MG63 (cell line): ENCODE measurements around the gene POU4F3. TPM values are rescaled to one million over a fixed set of nuclear protein-coding genes. Genes with fewer than 3 reads are reported as not detected.
A peak's percentile ranks its signal among the peaks of the same experiment; 100 is the strongest.
"Not testable (repeated sequence)": the region's sequence is repeated elsewhere in the genome, so short reads cannot be mapped to it uniquely, and the experiment has no call there.

Experiments
- DNase-seq: peaks from one replicate; pipeline ENCODE4 v3.0.0-alpha.2; 2020
- H3K27me3 ChIP-seq: fragments of 250-450 bp; sonication (Bioruptor Pico); 2 replicates; pipeline ENCODE4 v1.5.1; 2020; ENCODE audit warnings: mild to moderate bottlenecking, moderate library complexity
- H3K36me3 ChIP-seq: fragments of 250-450 bp; sonication (Bioruptor Pico); 2 replicates; pipeline ENCODE4 v1.5.1; 2020; ENCODE audit warnings: mild to moderate bottlenecking, moderate library complexity
- H3K4me3 ChIP-seq: fragments of 250-450 bp; sonication (Bioruptor Pico); 2 replicates; pipeline ENCODE4 v1.5.1; 2020; ENCODE audit warnings: mild to moderate bottlenecking, moderate library complexity
- H3K9me3 ChIP-seq: fragments of 250-450 bp; sonication (Bioruptor Pico); 2 replicates; pipeline ENCODE4 v1.5.1; 2020; ENCODE audit warnings: mild to moderate bottlenecking, moderate library complexity
- total RNA-seq: library from RNA; depleted of rRNA; stranded (reverse); fragments of >200 nt; shearing (Covaris generic); gene quantifications from 2 replicates; pipeline ENCODE4 v1.2.3, GENCODE V29; 2014; ENCODE audit warnings: low replicate concordance; rRNA removed

Gene POU4F3
- not detected in 2 replicates for total RNA-seq

- no peak for DNase-seq
- peaks cover 6% of the 10 kb centered on the region for H3K9me3 ChIP-seq
- H3K27me3 ChIP-seq, result peaks cover 95% of the 10 kb centered on the region
- H3K4me3 ChIP-seq, result no peak within 1 kb of the TSS
- H3K36me3 ChIP-seq, result no peaks in the 10 kb centered on the region
Observed at GRCh38 chr5:146338774-146339714, at the start of gene POU4F3. TSS of gene POU4F3 (plus strand) at chr5:146338839. CDS start at chr5:146339113, 274 bp downstream.

GRCh38 chr5:146290318-146290717, 48.3 kb upstream of the POU4F3 start:
- no peak for DNase-seq
- peaks cover 16% of the 10 kb centered on the region for H3K36me3 ChIP-seq
- H3K27me3 ChIP-seq, result no peaks in the 10 kb centered on the region
- H3K4me3 ChIP-seq, result no peak overlapping the region
- H3K9me3 ChIP-seq, result no peaks in the 10 kb centered on the region

- DNase-seq, result no peak
- H3K27me3 ChIP-seq, result no peaks in the 10 kb centered on the region
- no peak overlapping the region for H3K4me3 ChIP-seq
- H3K9me3 ChIP-seq, result no peaks in the 10 kb centered on the region
- H3K36me3 ChIP-seq, result peaks cover 10% of the 10 kb centered on the region
Observed at GRCh38 chr5:146291421-146292074, 47.1 kb upstream of the POU4F3 start.

- no peaks in the 10 kb centered on the region for H3K9me3 ChIP-seq
- H3K36me3 ChIP-seq, result no peaks in the 10 kb centered on the region
- no peak overlapping the region for H3K4me3 ChIP-seq
- H3K27me3 ChIP-seq, result peaks cover 6% of the 10 kb centered on the region; the same call in 1 of the 2 replicates
- no peak for DNase-seq
Observed at GRCh38 chr5:146296245-146296644, 42.4 kb upstream of the POU4F3 start.

GRCh38 chr5:146298920-146299319, 39.7 kb upstream of the POU4F3 start:
- H3K9me3 ChIP-seq, DNase-seq, H3K36me3 ChIP-seq, H3K27me3 ChIP-seq, H3K4me3 ChIP-seq: not testable (repeated sequence)

- DNase-seq, result no peak
- Histone ChIP-seq H3K9me3 (no peaks in the 10 kb centered on the region), H3K4me3 (no peak overlapping the region), H3K36me3 (no peaks in the 10 kb centered on the region), H3K27me3 (peaks cover 22% of the 10 kb centered on the region)
Observed at GRCh38 chr5:146301626-146302025, 37.0 kb upstream of the POU4F3 start.

- H3K36me3 ChIP-seq, result no peaks in the 10 kb centered on the region
- no peak for DNase-seq
- H3K27me3 ChIP-seq, result peaks cover 22% of the 10 kb centered on the region
- no peak overlapping the region for H3K4me3 ChIP-seq
- no peaks in the 10 kb centered on the region for H3K9me3 ChIP-seq
Observed at GRCh38 chr5:146302406-146302805, 36.2 kb upstream of the POU4F3 start.

GRCh38 chr5:146306838-146307237, 31.8 kb upstream of the POU4F3 start:
- Histone ChIP-seq H3K27me3 (peaks cover 12% of the 10 kb centered on the region), H3K9me3 (no peaks in the 10 kb centered on the region), H3K4me3 (no peak overlapping the region), H3K36me3 (no peaks in the 10 kb centered on the region)
- DNase-seq, result no peak

GRCh38 chr5:146307796-146308195, 30.8 kb upstream of the POU4F3 start:
- Histone ChIP-seq H3K36me3 (no peaks in the 10 kb centered on the region), H3K4me3 (no peak overlapping the region), H3K27me3 (peaks cover 12% of the 10 kb centered on the region), H3K9me3 (no peaks in the 10 kb centered on the region)
- peak; percentile 37 for DNase-seq

GRCh38 chr5:146310540-146310939, 28.1 kb upstream of the POU4F3 start:
- Histone ChIP-seq H3K9me3 (no peaks in the 10 kb centered on the region), H3K4me3 (no peak overlapping the region), H3K27me3 (peaks cover 11% of the 10 kb centered on the region), H3K36me3 (no peaks in the 10 kb centered on the region)
- no peak for DNase-seq

- Histone ChIP-seq H3K27me3 (peaks cover 14% of the 10 kb centered on the region), H3K36me3 (no peaks in the 10 kb centered on the region), H3K9me3 (no peaks in the 10 kb centered on the region), H3K4me3 (no peak overlapping the region)
- DNase-seq, result no peak
Observed at GRCh38 chr5:146311278-146311677, 27.4 kb upstream of the POU4F3 start.

GRCh38 chr5:146313027-146313426, 25.6 kb upstream of the POU4F3 start:
- H3K4me3 ChIP-seq, result no peak overlapping the region
- no peak for DNase-seq
- H3K36me3 ChIP-seq, result no peaks in the 10 kb centered on the region
- H3K27me3 ChIP-seq, result peaks cover 18% of the 10 kb centered on the region
- H3K9me3 ChIP-seq, result no peaks in the 10 kb centered on the region

GRCh38 chr5:146321571-146321970, 17.1 kb upstream of the POU4F3 start:
- Histone ChIP-seq H3K4me3 (no peak overlapping the region), H3K36me3 (no peaks in the 10 kb centered on the region), H3K27me3 (peaks cover 20% of the 10 kb centered on the region), H3K9me3 (peaks cover 7% of the 10 kb centered on the region)
- DNase-seq, result no peak

GRCh38 chr5:146327257-146327870, 11.3 kb upstream of the POU4F3 start:
- Histone ChIP-seq H3K4me3 (no peak overlapping the region), H3K9me3 (no peaks in the 10 kb centered on the region), H3K27me3 (peaks cover 45% of the 10 kb centered on the region), H3K36me3 (no peaks in the 10 kb centered on the region)
- DNase-seq, result no peak

- Histone ChIP-seq H3K4me3 (no peak overlapping the region), H3K36me3 (no peaks in the 10 kb centered on the region), H3K9me3 (no peaks in the 10 kb centered on the region), H3K27me3 (peaks cover 52% of the 10 kb centered on the region)
- no peak for DNase-seq
Observed at GRCh38 chr5:146327989-146328388, 10.7 kb upstream of the POU4F3 start.

GRCh38 chr5:146329697-146330096, 8.9 kb upstream of the POU4F3 start:
- Histone ChIP-seq H3K9me3 (no peaks in the 10 kb centered on the region), H3K27me3 (peaks cover 67% of the 10 kb centered on the region), H3K36me3 (no peaks in the 10 kb centered on the region), H3K4me3 (no peak overlapping the region)
- no peak for DNase-seq

GRCh38 chr5:146331423-146331822, 7.2 kb upstream of the POU4F3 start:
- H3K27me3 ChIP-seq, result peaks cover 80% of the 10 kb centered on the region
- DNase-seq, result no peak
- no peaks in the 10 kb centered on the region for H3K36me3 ChIP-seq

More at GRCh38 chr5:146331423-146331822, 7.2 kb upstream of the POU4F3 start:
- H3K4me3 ChIP-seq, result no peak overlapping the region
- H3K9me3 ChIP-seq, result no peaks in the 10 kb centered on the region
